IPS DF 4.7 (cell line): Measurements from ENCODE around the gene LMNA.
"Not testable (repeated sequence)": the region's sequence is repeated elsewhere in the genome, so short reads cannot be mapped to it uniquely, and the experiment has no call there.

Source experiments
- DNase-seq: peaks from one replicate; pipeline ENCODE4 v3.0.0-alpha.2; 2013; ENCODE audit warnings: low spot score; ENCODE audit errors: extremely low read depth

The LMNA gene

DNA sequence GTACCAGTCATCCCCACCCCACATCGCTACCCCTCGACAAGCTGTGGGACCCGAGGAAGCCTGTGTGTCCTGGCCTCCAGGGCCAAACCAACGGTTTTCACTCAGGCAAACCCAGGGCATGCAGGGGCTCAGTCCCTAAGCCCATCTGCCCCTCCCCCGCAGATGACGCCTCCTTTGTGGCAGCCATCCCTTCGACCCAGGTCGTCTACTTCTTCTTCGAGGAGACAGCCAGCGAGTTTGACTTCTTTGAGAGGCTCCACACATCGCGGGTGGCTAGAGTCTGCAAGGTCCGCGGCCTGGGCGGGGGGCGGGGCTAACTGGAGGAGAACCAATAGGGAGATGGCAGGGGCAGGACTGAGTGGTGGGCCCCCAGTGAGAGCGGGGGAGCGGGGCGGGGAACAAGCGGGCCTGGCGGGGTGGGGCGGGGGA lies 46.2 kb downstream of the LMNA start:
- no peak for DNase-seq

DNA sequence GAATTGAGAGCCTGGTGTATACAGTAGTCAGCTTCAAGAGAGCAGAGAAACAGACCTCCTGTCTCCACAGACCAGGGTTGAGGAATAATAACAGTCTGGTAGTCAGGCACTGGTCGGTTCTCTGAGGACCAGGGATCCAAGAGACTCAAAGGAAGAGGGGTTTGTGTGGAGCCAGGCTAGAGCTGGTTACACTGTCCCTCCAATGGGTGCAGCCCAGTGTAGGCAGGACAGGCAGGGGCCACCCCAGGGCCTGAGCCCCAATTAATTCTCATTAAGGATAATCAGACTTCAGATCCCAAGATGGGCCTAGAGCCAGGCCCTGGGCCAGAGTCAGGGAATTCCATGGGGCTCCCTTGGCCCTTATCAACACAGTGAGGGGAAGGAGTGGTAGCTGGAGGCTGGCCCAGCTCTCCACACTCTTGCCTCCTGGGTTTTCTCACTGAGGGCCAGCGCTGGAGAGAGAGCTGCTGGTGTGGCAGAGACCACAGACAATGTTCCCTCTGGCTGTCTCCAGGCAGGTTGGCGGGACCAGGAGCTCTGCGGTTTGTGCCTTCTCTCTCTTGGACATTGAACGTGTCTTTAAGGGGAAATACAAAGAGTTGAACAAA lies 48.0 kb downstream of the LMNA start:
- no peak for DNase-seq

DNA sequence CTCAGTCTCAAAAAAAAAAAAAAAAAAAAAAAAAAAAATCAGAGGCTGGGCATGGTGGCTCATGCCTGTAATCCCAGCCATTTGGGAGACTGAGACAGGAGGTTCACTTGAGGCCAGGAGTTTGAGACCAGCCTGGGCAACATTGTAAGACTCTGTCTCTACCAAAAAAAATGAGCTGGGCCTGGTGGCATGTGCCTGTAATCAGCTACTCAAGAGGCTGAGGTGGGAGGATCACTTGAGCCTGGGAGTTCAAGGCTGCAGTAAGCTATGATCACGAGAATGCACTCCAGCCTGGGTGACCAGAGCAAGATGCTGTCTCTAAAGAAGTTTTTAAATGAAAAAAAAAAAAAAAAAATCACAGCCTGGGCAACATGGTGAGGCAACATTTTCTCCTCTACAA lies 49.2 kb downstream of the LMNA start:
- no peak for DNase-seq

DNA sequence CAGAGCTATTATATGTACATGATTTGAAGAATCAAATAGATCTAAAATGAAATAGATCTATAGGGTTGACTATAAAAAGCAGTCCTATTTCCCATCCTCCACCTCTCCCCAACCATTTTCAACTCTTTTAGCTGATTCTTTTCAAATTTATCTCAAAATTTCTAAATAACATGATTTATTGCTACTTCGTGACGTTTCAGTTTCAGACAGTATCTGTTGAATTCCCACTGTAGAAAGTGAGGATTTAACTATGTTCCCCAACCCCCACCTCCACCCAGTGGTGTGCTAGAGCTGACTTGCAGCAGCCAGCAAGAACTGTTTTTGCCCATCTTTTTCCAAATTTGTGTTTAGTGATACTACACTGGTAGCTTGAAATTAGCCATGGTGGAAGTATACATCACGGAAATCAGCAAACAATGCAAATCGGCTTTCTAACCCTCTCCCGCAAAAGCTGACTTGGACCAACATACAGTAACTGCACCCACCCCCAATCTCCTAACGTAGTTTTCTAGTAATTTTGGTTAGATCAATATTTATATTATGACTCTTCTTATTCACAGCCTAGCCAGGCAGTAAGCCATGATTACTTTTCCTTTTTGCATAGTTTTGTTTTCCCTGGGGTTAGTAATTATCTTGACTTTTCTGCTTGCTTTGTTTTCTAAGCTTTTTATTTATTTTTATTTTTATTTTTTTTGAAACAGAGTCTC lies 49.8 kb downstream of the LMNA start:
- DNase-seq, result no peak

DNA sequence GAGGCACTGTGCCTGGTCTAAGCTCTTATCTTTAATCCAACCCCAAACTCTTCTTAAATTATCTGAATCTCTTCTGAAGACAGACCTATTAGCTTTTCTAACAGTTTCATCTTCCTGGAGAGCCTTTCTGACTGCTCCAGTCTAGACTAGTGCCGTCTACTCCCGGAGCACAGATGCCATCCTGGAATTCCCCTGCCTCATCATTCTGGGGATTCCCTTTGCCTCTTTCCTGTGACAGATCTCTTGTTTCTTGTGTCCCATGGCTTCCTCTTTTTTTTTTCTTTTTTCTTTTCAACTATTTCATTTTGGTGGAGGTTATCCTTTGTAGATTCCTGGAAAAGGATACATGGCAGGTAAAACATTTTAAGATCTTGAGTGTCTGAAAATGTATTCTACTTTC lies 50.6 kb downstream of the LMNA start:
- DNase-seq, result no peak

DNA sequence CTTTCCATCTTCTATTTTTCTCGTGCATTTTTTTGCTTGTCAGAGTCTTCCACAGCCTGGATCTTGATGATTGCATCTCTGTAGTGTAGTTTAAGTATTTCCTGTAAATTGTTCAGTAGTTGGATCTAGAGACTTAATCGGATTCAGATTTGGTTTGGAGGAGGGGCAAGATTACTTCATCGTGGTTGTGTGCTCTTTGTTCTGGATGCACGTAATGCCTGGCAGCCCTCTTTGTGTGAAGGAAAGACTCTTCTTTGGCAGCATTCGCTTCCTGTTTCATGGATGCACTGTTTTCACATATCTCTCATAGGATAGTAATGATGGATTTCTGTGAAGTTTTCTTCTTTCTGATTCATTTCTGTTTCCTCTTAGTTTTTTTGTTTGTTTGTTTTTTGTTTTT lies 53.0 kb downstream of the LMNA start:
- DNase-seq, result no peak

DNA sequence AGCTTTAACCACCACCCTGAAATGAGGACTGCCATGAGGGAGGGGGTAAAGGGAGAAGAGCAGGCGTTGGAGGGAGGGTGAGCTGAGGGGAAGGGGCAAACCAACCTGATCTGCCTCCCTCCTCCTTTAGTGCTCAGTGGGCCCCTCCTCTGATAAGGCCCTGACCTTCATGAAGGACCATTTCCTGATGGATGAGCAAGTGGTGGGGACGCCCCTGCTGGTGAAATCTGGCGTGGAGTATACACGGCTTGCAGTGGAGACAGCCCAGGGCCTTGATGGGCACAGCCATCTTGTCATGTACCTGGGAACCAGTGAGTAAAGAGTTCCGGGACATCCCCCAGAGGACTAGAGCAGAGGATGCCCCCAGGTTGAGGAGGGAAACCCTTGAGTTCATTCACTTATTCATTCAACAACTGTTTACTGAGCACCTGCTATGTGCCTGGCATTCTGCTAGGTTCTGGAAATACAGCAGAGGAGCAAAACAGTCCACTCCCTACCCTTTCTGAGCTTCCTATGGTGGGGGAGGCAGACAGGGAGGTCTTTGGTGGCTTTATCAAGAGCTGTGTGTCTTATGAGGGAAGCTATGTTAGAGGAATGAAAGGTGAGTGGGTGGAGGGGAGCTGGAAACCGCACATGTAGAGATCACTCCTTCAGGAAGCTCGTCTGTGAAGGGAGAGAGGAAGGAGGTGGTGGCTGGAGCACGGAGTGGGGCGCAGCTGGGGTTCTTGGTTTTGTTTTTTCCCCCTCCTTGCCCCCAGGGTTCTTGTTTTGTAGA lies 58.4 kb downstream of the LMNA start:
- no peak for DNase-seq

DNA sequence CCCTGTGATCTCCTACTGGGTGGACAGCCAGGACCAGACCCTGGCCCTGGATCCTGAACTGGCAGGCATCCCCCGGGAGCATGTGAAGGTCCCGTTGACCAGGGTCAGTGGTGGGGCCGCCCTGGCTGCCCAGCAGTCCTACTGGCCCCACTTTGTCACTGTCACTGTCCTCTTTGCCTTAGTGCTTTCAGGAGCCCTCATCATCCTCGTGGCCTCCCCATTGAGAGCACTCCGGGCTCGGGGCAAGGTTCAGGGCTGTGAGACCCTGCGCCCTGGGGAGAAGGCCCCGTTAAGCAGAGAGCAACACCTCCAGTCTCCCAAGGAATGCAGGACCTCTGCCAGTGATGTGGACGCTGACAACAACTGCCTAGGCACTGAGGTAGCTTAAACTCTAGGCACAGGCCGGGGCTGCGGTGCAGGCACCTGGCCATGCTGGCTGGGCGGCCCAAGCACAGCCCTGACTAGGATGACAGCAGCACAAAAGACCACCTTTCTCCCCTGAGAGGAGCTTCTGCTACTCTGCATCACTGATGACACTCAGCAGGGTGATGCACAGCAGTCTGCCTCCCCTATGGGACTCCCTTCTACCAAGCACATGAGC lies 62.2 kb downstream of the LMNA start:
- DNase-seq, result no peak

DNA sequence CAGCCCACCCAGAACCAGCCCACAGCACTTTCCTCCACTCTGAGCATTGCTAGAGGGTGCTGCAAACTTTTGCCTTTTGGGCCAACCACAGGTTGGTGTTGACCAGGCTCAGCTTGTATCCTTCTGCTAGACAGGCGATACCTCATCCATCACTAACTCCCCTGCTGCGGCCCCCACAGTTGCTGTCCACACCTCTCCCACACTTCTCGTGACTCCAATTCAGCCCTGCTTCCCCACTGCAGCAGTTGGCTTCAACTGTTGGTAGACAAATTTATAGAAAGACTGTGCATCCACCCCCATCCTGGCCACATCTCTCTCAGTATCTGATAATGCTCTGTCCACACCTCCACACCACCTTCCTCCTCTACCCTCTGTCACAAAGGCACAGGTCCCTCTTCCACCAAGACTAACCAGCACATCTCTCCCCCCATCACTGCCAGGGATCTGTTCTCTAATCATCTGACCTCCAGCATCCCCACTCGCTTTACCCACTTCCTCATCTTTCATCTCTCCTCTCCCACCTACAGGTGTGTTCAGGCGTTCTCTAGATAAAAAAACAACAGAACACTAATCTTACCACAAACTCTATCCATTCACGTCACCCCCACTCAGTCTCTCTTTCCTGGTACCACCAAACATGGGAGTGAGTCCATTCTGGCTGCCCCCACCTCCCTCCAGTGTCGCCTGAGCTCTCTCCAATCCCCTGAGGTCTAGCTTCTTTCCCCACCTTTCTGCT lies 63.6 kb downstream of the LMNA start:
- no peak for DNase-seq

DNA sequence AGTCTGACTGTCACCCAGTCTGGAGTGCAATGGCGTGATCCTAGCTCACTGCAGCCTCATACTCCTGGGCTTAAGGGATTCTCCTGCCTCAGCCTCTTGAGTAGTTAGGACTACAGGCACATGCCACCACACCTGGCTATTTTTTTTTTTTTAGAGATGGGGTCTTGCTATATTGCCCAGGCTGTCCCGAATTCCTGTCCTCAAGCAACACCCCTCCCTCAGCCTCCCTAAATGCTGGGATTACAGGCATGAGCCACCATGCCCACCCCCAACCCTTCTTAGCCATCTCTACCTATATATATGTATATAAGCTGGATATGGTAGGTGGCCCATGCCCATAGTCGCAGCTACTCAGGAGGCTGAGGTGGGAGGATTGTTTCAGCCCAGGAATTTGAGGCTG lies 66.0 kb downstream of the LMNA start:
- DNase-seq, result no peak

DNA sequence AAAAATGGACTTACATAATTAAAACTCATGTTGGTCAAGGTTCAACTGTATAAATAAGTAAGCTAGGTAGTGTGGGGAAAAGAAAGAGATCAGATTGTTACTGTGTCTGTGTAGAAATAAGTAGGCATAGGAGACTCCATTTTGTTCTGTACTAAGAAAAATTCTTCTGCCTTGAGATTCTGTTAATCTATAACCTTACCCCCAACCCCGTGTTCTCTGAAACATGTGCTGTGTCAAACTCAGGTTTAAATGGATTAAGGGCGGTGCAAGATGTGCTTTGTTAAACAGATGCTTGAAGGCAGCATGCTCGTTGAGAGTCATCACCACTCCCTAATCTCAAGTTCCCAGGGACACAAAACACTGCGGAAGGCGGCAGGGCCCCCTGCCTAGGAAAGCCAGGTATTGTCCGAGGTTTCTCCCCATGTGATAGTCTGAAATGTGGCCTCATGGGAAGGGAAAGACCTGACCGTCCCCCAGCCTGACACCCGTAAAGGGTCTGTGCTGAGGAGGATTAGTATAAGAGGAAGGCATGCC lies 66.9 kb downstream of the LMNA start:
- not testable (repeated sequence) for DNase-seq

DNA sequence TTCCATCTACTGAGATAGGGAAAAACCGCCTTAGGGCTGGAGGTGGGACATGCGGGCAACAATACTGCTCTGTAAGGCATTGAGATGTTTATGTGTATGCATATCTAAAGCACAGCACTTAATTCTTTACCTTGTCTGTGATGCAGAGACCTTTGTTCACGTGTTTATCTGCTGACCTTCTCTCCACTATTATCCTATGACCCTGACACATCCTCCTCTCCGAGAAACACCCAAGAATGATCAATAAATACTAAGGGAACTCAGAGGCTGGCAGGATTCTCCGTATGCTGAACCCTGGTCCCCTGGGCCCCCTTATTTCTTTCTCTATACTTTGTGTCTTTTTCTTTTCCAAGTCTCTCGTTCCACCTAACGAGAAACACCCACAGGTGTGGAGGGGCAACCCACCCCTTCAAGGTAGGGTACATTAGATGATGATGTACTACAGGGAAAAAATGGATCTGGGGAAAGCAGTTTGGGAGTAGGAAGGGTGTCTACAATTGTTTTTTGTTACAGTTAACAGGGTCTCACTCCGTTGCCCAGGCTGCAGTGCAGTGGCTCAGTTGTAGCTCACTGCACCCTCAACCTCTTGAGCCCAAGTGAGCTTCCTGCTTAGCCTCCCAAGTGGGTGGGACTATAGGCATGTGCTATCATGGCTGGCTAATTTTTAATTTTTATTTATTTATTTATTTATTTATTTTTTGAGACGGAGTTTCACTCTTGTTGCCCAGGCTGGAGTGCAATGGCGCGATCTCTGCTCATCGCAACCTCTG lies 67.7 kb downstream of the LMNA start:
- DNase-seq, result not testable (repeated sequence)

DNA sequence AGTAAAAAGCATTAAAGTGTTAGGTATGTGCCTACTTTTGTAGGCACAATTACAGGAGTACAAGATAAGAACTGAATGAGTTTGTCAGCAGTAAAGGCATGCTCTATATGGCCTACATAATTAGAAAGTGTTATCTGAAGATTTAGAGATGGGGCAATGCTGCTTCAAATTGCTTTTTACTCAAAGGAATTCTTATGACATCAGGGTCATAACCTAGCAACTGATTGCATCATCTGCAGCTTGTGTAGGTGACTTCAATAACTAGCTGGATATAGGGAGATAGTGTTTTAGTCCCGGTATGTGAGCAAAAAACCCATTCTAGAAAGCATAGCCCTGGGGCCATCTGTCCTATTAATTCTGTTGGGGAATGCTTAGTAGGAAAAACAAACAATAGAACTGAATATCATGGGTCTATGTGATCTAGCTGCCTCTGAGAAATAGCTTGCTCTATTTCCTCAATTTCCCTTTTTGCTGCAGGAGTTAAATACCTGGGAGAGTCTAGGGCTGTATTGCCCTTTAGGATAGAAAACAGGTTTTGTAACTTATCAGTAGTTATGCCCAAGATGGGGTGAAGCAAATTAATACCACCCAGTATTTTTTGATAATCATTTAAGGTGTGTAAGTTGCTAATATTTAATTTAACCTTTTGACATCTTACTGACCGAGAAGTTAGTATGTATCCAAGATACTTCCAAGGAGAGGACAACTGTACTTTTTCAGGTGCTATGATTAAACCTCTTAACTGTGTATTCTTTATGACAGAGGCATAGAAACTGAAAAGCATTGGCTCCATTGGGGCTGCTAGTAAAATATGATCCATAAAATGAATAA lies 72.1 kb downstream of the LMNA start:
- DNase-seq, result not testable (repeated sequence)
